Heart left ventricle (tissue), 16 donors: ENCODE measurements around the gene GHR. TPM values are rescaled to one million over a fixed set of nuclear protein-coding genes. Genes with fewer than 3 reads are reported as not detected.
A peak's percentile ranks its signal among the peaks of the same experiment; 100 is the strongest.

Experiments
- ATAC-seq, 4 donors: fragments of 200-7000 bp; cut with Tn5 transposase; one replicate each; pipeline ENCODE4 v1.9.1; 2020 to 2022; ENCODE audit warnings: moderate library complexity in 4 of 4, mild to moderate bottlenecking in 3 of 4, moderate number of reproducible peaks in 1 of 4
- DNase-seq, 5 donors: peaks; one replicate each; pipeline ENCODE4 v3.0.0-alpha.2; 2020
- H3K27ac ChIP-seq, 12 donors: fragments of 200-600 bp; sonication (generic) in 4 of 12; one replicate each; pipeline versions ENCODE4 v1.5.0 to v1.8.0; 2016 to 2022; ENCODE audit warnings: mild to moderate bottlenecking in 2 of 12
- H3K27me3 ChIP-seq, 9 donors: fragments of 200-600 bp; sonication (generic) in 2 of 9; one replicate each; pipeline versions ENCODE4 v1.5.1 to v1.8.0; 2016 to 2022; ENCODE audit warnings: mild to moderate bottlenecking in 3 of 9
- H3K36me3 ChIP-seq, 9 donors: fragments of 200-600 bp; sonication (generic) in 2 of 9; one replicate each; pipeline versions ENCODE4 v1.5.0 to v1.8.0; 2018 to 2022; ENCODE audit warnings: mild to moderate bottlenecking in 2 of 9
- H3K4me1 ChIP-seq, 12 donors: fragments of 200-600 bp; sonication (generic) in 4 of 12; one replicate each; pipeline versions ENCODE4 v1.5.0 to v1.8.0; 2016 to 2022; ENCODE audit warnings: mild to moderate bottlenecking in 3 of 12
- H3K4me3 ChIP-seq, 12 donors: fragments of 200-600 bp; sonication (generic) in 4 of 12; one replicate each; pipeline versions ENCODE4 v1.5.0 to v1.8.0; 2017 to 2022; ENCODE audit warnings: mild to moderate bottlenecking in 9 of 12, moderate library complexity in 4 of 12
- H3K9me3 ChIP-seq, 12 donors: fragments of 200-600 bp; sonication (generic) in 4 of 12; one replicate each; pipeline versions ENCODE4 v1.5.0 to v1.8.0; 2016 to 2022; ENCODE audit warnings: mild to moderate bottlenecking in 1 of 12
- CTCF ChIP-seq, 12 donors: fragments of 200-600 bp; sonication (generic) in 4 of 12; IDR thresholded peaks; one replicate each; pipeline versions ENCODE4 v1.5.0 to v1.8.0; 2018 to 2022; ENCODE audit warnings: antibody characterized with exemption in 12 of 12, mild to moderate bottlenecking in 5 of 12
- POLR2A ChIP-seq, 2 donors: fragments of 450-650 bp; IDR thresholded peaks; one replicate each; pipeline ENCODE4 v1.6.1; 2017; ENCODE audit warnings: antibody characterized with exemption in 2 of 2, mild to moderate bottlenecking in 2 of 2, moderate library complexity in 2 of 2
- WGBS, 4 donors: extraction: QIAGEN DNeasy Blood & Tissue Kit in 2 of 4; methylation state at CpG; one replicate each; pipeline versions ENCODE4 v1.1.5 to v1.1.7; 2013 to 2018; 5-methylcytosine and 5-hydroxymethylcytosine counted together
- intact Hi-C, 10 donors: fragments of 100-400 bp; cut with DNase I; formaldehyde crosslinking; loops; one replicate each; pipeline versions ENCODE4 v1.11.1 to v1.14.2; 2022
- polyA plus RNA-seq, 2 donors: library from polyadenylated mRNA; stranded (reverse); fragments of 200-250 nt; gene quantifications; one replicate each; pipeline ENCODE4 v1.2.3, GENCODE V29; 2013
- total RNA-seq, 9 donors: library from RNA; depleted of rRNA in 2 of 9; stranded (reverse); fragments of >200 nt in 2 of 9; fragmentation: NEBNext Ultra II Directional in 3 of 9; extraction: Animal tissue kit (Norgen Biotek cat#: 25700) in 3 of 9; gene quantifications; one replicate each; pipeline versions ENCODE4 v1.1.0 to v1.2.4, GENCODE V29; 2016 to 2023
- donor health status: ischemic (EF 13 %, LVEDD 7.1; RV severe dilation, severe dysfunction).
- donor health status: healthy with polysubstance abuse.
- donor health status: DM: no; HTN: yes; CAD: no.
- donor health status: DM: no; HTN: no; CAD: no.
- donor health status: ischemic (EF 25% LVEDD 6.9; RV normal size, moderate dysfunction).
- donor health status: ischemic (EF 25% LVEDD 5.7; RV mildly dilated, moderate dysfunction).
- donor health status: healthy.
- donor health status: DM: yes; HTN: yes; CAD: no.
- donor health status: ischemic (EF 35%, LVEDD 5.7; RV mildly dilated, moderate dysfunction).
- donor health status: nonischemic (EF 11% LVEDD 7.7; RV severe dilation, severe dysfunction).
- donor health status: DM: yes; HTN: yes; CAD: no.
- donor health status: PGD.
- donor health status: ischemic (EF 29% LVEDD 5.4; RV normal size, mild dysfunction).
- donor health status: nonischemic (EF 23%, LVEDD 6.1; RV moderate dilation, normal function).

The GHR gene
- total and polyA plus RNA-seq, 11 donors, result 3.4 to 23.2 (median 11.3) TPM

GRCh38 chr5:42518595-42519221, 95.5 kb downstream of the GHR start:
- peak; percentile 40 to 66 (median 55) for ATAC-seq
- intact Hi-C loops, result loop anchor here in 4 of 10 donors (5.0 to 10.0 kb wide), 5 partner anchors 59 to 136 kb away; partner anchors contain the start of gene GHR (in 1 of the 4)
- Histone ChIP-seq H3K36me3 (no peaks in the 10 kb centered on the region), H3K27me3 (no peaks in the 10 kb centered on the region), H3K27ac (peak overlapping the region in 4 of 12 donors; percentile 2 to 30 (median 25)), H3K4me3 (peak overlapping the region in 1 of 12 donors; percentile 2), H3K4me1 (peaks cover 0 to 73% (median 9%) of the 10 kb centered on the region in 12 donors), H3K9me3 (no peaks in the 10 kb centered on the region)
- 52 to 62% (median 60%) methylated on average over 8 of the region's 8 CpGs for WGBS, 4 donors
- peak in 1 of 5 donors; percentile 17 for DNase-seq
- TF ChIP-seq POLR2A (IDR thresholded peaks at IDR 0.05) (no peak), CTCF (IDR thresholded peaks at IDR 0.05) (no peak)

- DNase-seq, result no peak
- Histone ChIP-seq H3K27ac (no peak overlapping the region), H3K36me3 (no peaks in the 10 kb centered on the region), H3K4me1 (peaks cover 0 to 64% (median 11%) of the 10 kb centered on the region in 12 donors), H3K4me3 (no peak overlapping the region), H3K27me3 (no peaks in the 10 kb centered on the region), H3K9me3 (no peaks in the 10 kb centered on the region)
- intact Hi-C loops, result no loop called here
- TF ChIP-seq POLR2A (IDR thresholded peaks at IDR 0.05), result no peak
- ATAC-seq, result peak in 1 of 4 donors; percentile 52
Measured at GRCh38 chr5:42520203-42520602, 97.0 kb downstream of the GHR start.

GRCh38 chr5:42520957-42521356, 97.7 kb downstream of the GHR start:
- Histone ChIP-seq H3K4me3 (no peak overlapping the region), H3K36me3 (no peaks in the 10 kb centered on the region), H3K4me1 (peaks cover 0 to 61% (median 11%) of the 10 kb centered on the region in 12 donors), H3K9me3 (no peaks in the 10 kb centered on the region), H3K27me3 (no peaks in the 10 kb centered on the region), H3K27ac (no peak overlapping the region)
- DNase-seq, result no peak
- TF ChIP-seq POLR2A (IDR thresholded peaks at IDR 0.05) (no peak), CTCF (IDR thresholded peaks at IDR 0.05) (no peak)
- intact Hi-C loops, result no loop called here
- WGBS, 4 donors, result 83 to 94% (median 87%) methylated on average over 4 of the region's 4 CpGs
- ATAC-seq, result no peak

GRCh38 chr5:42521406-42521805, 98.2 kb downstream of the GHR start:
- ATAC-seq (no peak), DNase-seq (no peak)
- Histone ChIP-seq H3K27ac (no peak overlapping the region), H3K27me3 (no peaks in the 10 kb centered on the region), H3K4me1 (peaks cover 0 to 56% (median 11%) of the 10 kb centered on the region in 12 donors), H3K9me3 (no peaks in the 10 kb centered on the region), H3K36me3 (no peaks in the 10 kb centered on the region), H3K4me3 (no peak overlapping the region)
- no peak for TF ChIP-seq POLR2A (IDR thresholded peaks at IDR 0.05)
- TF ChIP-seq CTCF (IDR thresholded peaks at IDR 0.05), result no peak
- intact Hi-C loops, result no loop called here
- WGBS, 4 donors, result 81 to 91% (median 84%) methylated on average over 2 of the region's 2 CpGs

DNA sequence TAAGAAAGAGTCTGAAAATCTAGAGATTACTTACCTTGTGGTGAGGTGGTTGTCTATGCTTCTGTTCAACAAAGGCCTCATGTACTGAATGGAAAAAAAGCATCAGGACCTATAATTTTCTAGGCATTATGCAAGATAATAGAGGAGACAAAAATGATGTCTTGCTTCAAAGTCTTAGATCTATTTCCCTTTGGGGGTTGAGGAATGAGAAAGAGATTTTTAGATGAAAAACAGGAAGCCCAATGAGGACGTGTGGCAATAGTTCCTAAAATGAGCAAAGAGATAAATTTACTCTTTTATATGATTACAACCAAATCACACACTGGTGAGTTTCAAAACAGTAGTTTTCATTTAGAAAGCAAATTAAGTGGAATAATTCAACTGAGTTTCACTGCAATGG, 99.5 kb downstream of the GHR start:
- peaks cover 0 to 45% (median 9%) of the 10 kb centered on the region in 12 donors for H3K4me1 ChIP-seq
- no peaks in the 10 kb centered on the region for H3K36me3 ChIP-seq
- intact Hi-C loops, result no loop called here
- H3K4me3 ChIP-seq, result no peak overlapping the region
- H3K9me3 ChIP-seq, result peaks cover 0 to 6% (median 0%) of the 10 kb centered on the region in 12 donors
- ATAC-seq (no peak), DNase-seq (no peak)
- TF ChIP-seq POLR2A (IDR thresholded peaks at IDR 0.05), result no peak
- TF ChIP-seq CTCF (IDR thresholded peaks at IDR 0.05), result no peak
- WGBS, 4 donors, result 44 to 57% (median 50%) methylated on average over 1 of the region's 1 CpG
- H3K27me3 ChIP-seq, result no peaks in the 10 kb centered on the region
- H3K27ac ChIP-seq, result no peak overlapping the region
